ENCODE results near the gene RBM33.

DNA sequence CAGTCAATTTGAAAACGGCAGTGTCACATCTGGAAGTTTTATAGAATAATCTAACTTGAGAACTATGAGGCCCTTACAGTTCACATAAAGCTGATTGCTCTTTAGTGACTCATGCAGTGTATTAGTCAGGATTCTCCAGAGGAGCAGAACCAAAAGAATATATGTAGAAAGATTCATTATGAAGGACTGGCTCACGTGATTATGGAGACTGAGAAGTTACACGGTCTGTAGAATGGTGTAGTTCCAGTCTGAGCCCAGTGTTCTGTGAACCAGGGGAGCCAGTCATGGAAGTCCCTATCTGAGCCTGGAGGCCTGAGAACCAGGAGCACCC lies 21.5 kb downstream of the RBM33 start:
- TF ChIP-seq ELF4 (IDR thresholded peaks at IDR 0.05), result no peak
- no peak for TF ChIP-seq L3MBTL2 (conservative IDR thresholded peaks at IDR 0.05)
- no peak for TF ChIP-seq SP1 (IDR thresholded peaks at IDR 0.05)
- TF ChIP-seq TARDBP (IDR thresholded peaks at IDR 0.05), result no peak
